ENCODE measurements around the gene TARBP1. TPM values are rescaled to one million over a fixed set of nuclear protein-coding genes. Genes with fewer than 3 reads are reported as not detected.

Gene TARBP1
- polyA plus RNA-seq, 2 donors, result 16.8 to 32.5 TPM

GRCh38 chr1:234427950-234428646 lies 50.9 kb downstream of the TARBP1 start:
- 80 to 87% methylated on average over 8 of the region's 8 CpGs for WGBS, 2 donors
- H3K27ac ChIP-seq (ENCODE audit: low read depth in 2 of 2, low read length in 1 of 2), result no peak overlapping the region
- H3K36me3 ChIP-seq (ENCODE audit: control insufficient read depth in 2 of 2, insufficient read depth in 2 of 2, low read length in 1 of 2), result peaks cover 0 to 12% of the 10 kb centered on the region in 2 donors
- no peaks in the 10 kb centered on the region for H3K9me3 ChIP-seq (ENCODE audit: control insufficient read depth in 2 of 2, insufficient read depth in 1 of 2, low read depth in 1 of 2, low read length in 1 of 2)
- H3K4me1 ChIP-seq (ENCODE audit: control insufficient read depth in 2 of 2, insufficient read depth in 2 of 2, low read length in 1 of 2), result no peaks in the 10 kb centered on the region
- H3K27me3 ChIP-seq (ENCODE audit: control insufficient read depth in 1 of 2, insufficient read depth in 2 of 2, low read length in 2 of 2), result no peaks in the 10 kb centered on the region
- H3K4me3 ChIP-seq (ENCODE audit: low read depth in 1 of 2, low read length in 2 of 2), result no peak overlapping the region

GRCh38 chr1:234413990-234414389 lies 65.0 kb downstream of the TARBP1 start:
- H3K4me1 ChIP-seq (ENCODE audit: control insufficient read depth in 2 of 2, insufficient read depth in 2 of 2, low read length in 1 of 2), result no peaks in the 10 kb centered on the region

GRCh38 chr1:234413485-234413884 lies 65.5 kb downstream of the TARBP1 start:
- H3K27ac ChIP-seq (ENCODE audit: low read depth in 2 of 2, low read length in 1 of 2), result no peak overlapping the region
- no peaks in the 10 kb centered on the region for H3K27me3 ChIP-seq (ENCODE audit: control insufficient read depth in 1 of 2, insufficient read depth in 2 of 2, low read length in 2 of 2)
- H3K4me3 ChIP-seq (ENCODE audit: low read depth in 1 of 2, low read length in 2 of 2), result no peak overlapping the region
- H3K9me3 ChIP-seq (ENCODE audit: control insufficient read depth in 2 of 2, insufficient read depth in 1 of 2, low read depth in 1 of 2, low read length in 1 of 2), result no peaks in the 10 kb centered on the region
- no peaks in the 10 kb centered on the region for H3K4me1 ChIP-seq (ENCODE audit: control insufficient read depth in 2 of 2, insufficient read depth in 2 of 2, low read length in 1 of 2)
- peaks cover 5 to 9% of the 10 kb centered on the region in 2 donors for H3K36me3 ChIP-seq (ENCODE audit: control insufficient read depth in 2 of 2, insufficient read depth in 2 of 2, low read length in 1 of 2)
- 98% methylated on average over 9 of the region's 9 CpGs for WGBS, 2 donors

More at GRCh38 chr1:234413990-234414389, 65.0 kb downstream of the TARBP1 start:
- no peaks in the 10 kb centered on the region for H3K27me3 ChIP-seq (ENCODE audit: control insufficient read depth in 1 of 2, insufficient read depth in 2 of 2, low read length in 2 of 2)
- WGBS, 2 donors, result 76 to 79% methylated on average over 4 of the region's 4 CpGs
- no peak overlapping the region for H3K4me3 ChIP-seq (ENCODE audit: low read depth in 1 of 2, low read length in 2 of 2)
- no peaks in the 10 kb centered on the region for H3K9me3 ChIP-seq (ENCODE audit: control insufficient read depth in 2 of 2, insufficient read depth in 1 of 2, low read depth in 1 of 2, low read length in 1 of 2)
- H3K36me3 ChIP-seq (ENCODE audit: control insufficient read depth in 2 of 2, insufficient read depth in 2 of 2, low read length in 1 of 2), result peaks cover 5 to 9% of the 10 kb centered on the region in 2 donors
- H3K27ac ChIP-seq (ENCODE audit: low read depth in 2 of 2, low read length in 1 of 2), result no peak overlapping the region

GRCh38 chr1:234412830-234413229 lies 66.1 kb downstream of the TARBP1 start:
- 93 to 97% methylated on average over 11 of the region's 11 CpGs for WGBS, 2 donors

GRCh38 chr1:234409328-234409727 lies 69.7 kb downstream of the TARBP1 start:
- WGBS, 2 donors, result 73 to 74% methylated on average over 5 of the region's 5 CpGs
- H3K36me3 ChIP-seq (ENCODE audit: control insufficient read depth in 2 of 2, insufficient read depth in 2 of 2, low read length in 1 of 2), result no peaks in the 10 kb centered on the region

More at GRCh38 chr1:234412830-234413229, 66.1 kb downstream of the TARBP1 start:
- H3K27me3 ChIP-seq (ENCODE audit: control insufficient read depth in 1 of 2, insufficient read depth in 2 of 2, low read length in 2 of 2), result no peaks in the 10 kb centered on the region
- no peak overlapping the region for H3K27ac ChIP-seq (ENCODE audit: low read depth in 2 of 2, low read length in 1 of 2)
- no peaks in the 10 kb centered on the region for H3K9me3 ChIP-seq (ENCODE audit: control insufficient read depth in 2 of 2, insufficient read depth in 1 of 2, low read depth in 1 of 2, low read length in 1 of 2)
- H3K4me3 ChIP-seq (ENCODE audit: low read depth in 1 of 2, low read length in 2 of 2), result no peak overlapping the region
- peaks cover 5 to 9% of the 10 kb centered on the region in 2 donors for H3K36me3 ChIP-seq (ENCODE audit: control insufficient read depth in 2 of 2, insufficient read depth in 2 of 2, low read length in 1 of 2)
- no peaks in the 10 kb centered on the region for H3K4me1 ChIP-seq (ENCODE audit: control insufficient read depth in 2 of 2, insufficient read depth in 2 of 2, low read length in 1 of 2)

GRCh38 chr1:234408757-234409156 lies 70.2 kb downstream of the TARBP1 start:
- Histone ChIP-seq H3K36me3 (ENCODE audit: control insufficient read depth in 2 of 2, insufficient read depth in 2 of 2, low read length in 1 of 2) (no peaks in the 10 kb centered on the region), H3K4me1 (ENCODE audit: control insufficient read depth in 2 of 2, insufficient read depth in 2 of 2, low read length in 1 of 2) (no peaks in the 10 kb centered on the region), H3K9me3 (ENCODE audit: control insufficient read depth in 2 of 2, insufficient read depth in 1 of 2, low read depth in 1 of 2, low read length in 1 of 2) (no peaks in the 10 kb centered on the region), H3K27me3 (ENCODE audit: control insufficient read depth in 1 of 2, insufficient read depth in 2 of 2, low read length in 2 of 2) (no peaks in the 10 kb centered on the region), H3K4me3 (ENCODE audit: low read depth in 1 of 2, low read length in 2 of 2) (no peak overlapping the region), H3K27ac (ENCODE audit: low read depth in 2 of 2, low read length in 1 of 2) (no peak overlapping the region)
- 87 to 92% methylated on average over 9 of the region's 9 CpGs for WGBS, 2 donors

More at GRCh38 chr1:234409328-234409727, 69.7 kb downstream of the TARBP1 start:
- no peaks in the 10 kb centered on the region for H3K27me3 ChIP-seq (ENCODE audit: control insufficient read depth in 1 of 2, insufficient read depth in 2 of 2, low read length in 2 of 2)
- H3K9me3 ChIP-seq (ENCODE audit: control insufficient read depth in 2 of 2, insufficient read depth in 1 of 2, low read depth in 1 of 2, low read length in 1 of 2), result no peaks in the 10 kb centered on the region
- H3K4me1 ChIP-seq (ENCODE audit: control insufficient read depth in 2 of 2, insufficient read depth in 2 of 2, low read length in 1 of 2), result no peaks in the 10 kb centered on the region
- no peak overlapping the region for H3K27ac ChIP-seq (ENCODE audit: low read depth in 2 of 2, low read length in 1 of 2)
- no peak overlapping the region for H3K4me3 ChIP-seq (ENCODE audit: low read depth in 1 of 2, low read length in 2 of 2)

- no peak overlapping the region for H3K4me3 ChIP-seq (ENCODE audit: low read depth in 1 of 2, low read length in 2 of 2)
- 92 to 93% methylated on average over 4 of the region's 4 CpGs for WGBS, 2 donors
- no peaks in the 10 kb centered on the region for H3K4me1 ChIP-seq (ENCODE audit: control insufficient read depth in 2 of 2, insufficient read depth in 2 of 2, low read length in 1 of 2)
- H3K27me3 ChIP-seq (ENCODE audit: control insufficient read depth in 1 of 2, insufficient read depth in 2 of 2, low read length in 2 of 2), result no peaks in the 10 kb centered on the region
- H3K27ac ChIP-seq (ENCODE audit: low read depth in 2 of 2, low read length in 1 of 2), result no peak overlapping the region
- H3K9me3 ChIP-seq (ENCODE audit: control insufficient read depth in 2 of 2, insufficient read depth in 1 of 2, low read depth in 1 of 2, low read length in 1 of 2), result no peaks in the 10 kb centered on the region
- no peaks in the 10 kb centered on the region for H3K36me3 ChIP-seq (ENCODE audit: control insufficient read depth in 2 of 2, insufficient read depth in 2 of 2, low read length in 1 of 2)
Measured at GRCh38 chr1:234406871-234407270, 72.1 kb downstream of the TARBP1 start.

GRCh38 chr1:234405676-234406075 lies 73.3 kb downstream of the TARBP1 start:
- no peak overlapping the region for H3K4me3 ChIP-seq (ENCODE audit: low read depth in 1 of 2, low read length in 2 of 2)
- H3K4me1 ChIP-seq (ENCODE audit: control insufficient read depth in 2 of 2, insufficient read depth in 2 of 2, low read length in 1 of 2), result no peaks in the 10 kb centered on the region
- H3K27ac ChIP-seq (ENCODE audit: low read depth in 2 of 2, low read length in 1 of 2), result no peak overlapping the region
- H3K36me3 ChIP-seq (ENCODE audit: control insufficient read depth in 2 of 2, insufficient read depth in 2 of 2, low read length in 1 of 2), result no peaks in the 10 kb centered on the region
- H3K27me3 ChIP-seq (ENCODE audit: control insufficient read depth in 1 of 2, insufficient read depth in 2 of 2, low read length in 2 of 2), result no peaks in the 10 kb centered on the region
- 75 to 78% methylated on average over 6 of the region's 6 CpGs for WGBS, 2 donors
- H3K9me3 ChIP-seq (ENCODE audit: control insufficient read depth in 2 of 2, insufficient read depth in 1 of 2, low read depth in 1 of 2, low read length in 1 of 2), result no peaks in the 10 kb centered on the region

GRCh38 chr1:234402939-234403338 lies 76.0 kb downstream of the TARBP1 start:
- Histone ChIP-seq H3K9me3 (ENCODE audit: control insufficient read depth in 2 of 2, insufficient read depth in 1 of 2, low read depth in 1 of 2, low read length in 1 of 2) (no peaks in the 10 kb centered on the region), H3K27ac (ENCODE audit: low read depth in 2 of 2, low read length in 1 of 2) (no peak overlapping the region), H3K4me1 (ENCODE audit: control insufficient read depth in 2 of 2, insufficient read depth in 2 of 2, low read length in 1 of 2) (no peaks in the 10 kb centered on the region), H3K36me3 (ENCODE audit: control insufficient read depth in 2 of 2, insufficient read depth in 2 of 2, low read length in 1 of 2) (no peaks in the 10 kb centered on the region), H3K4me3 (ENCODE audit: low read depth in 1 of 2, low read length in 2 of 2) (no peak overlapping the region), H3K27me3 (ENCODE audit: control insufficient read depth in 1 of 2, insufficient read depth in 2 of 2, low read length in 2 of 2) (no peaks in the 10 kb centered on the region)
- WGBS, 2 donors, result 84 to 85% methylated on average over 3 of the region's 3 CpGs

- Histone ChIP-seq H3K9me3 (ENCODE audit: control insufficient read depth in 2 of 2, insufficient read depth in 1 of 2, low read depth in 1 of 2, low read length in 1 of 2) (no peaks in the 10 kb centered on the region), H3K27ac (ENCODE audit: low read depth in 2 of 2, low read length in 1 of 2) (no peak overlapping the region)
- 96% methylated on average over 3 of the region's 3 CpGs for WGBS, 2 donors
Measured at GRCh38 chr1:234401658-234402057, 77.3 kb downstream of the TARBP1 start.

More at GRCh38 chr1:234401658-234402057, 77.3 kb downstream of the TARBP1 start:
- Histone ChIP-seq H3K4me3 (ENCODE audit: low read depth in 1 of 2, low read length in 2 of 2) (no peak overlapping the region), H3K4me1 (ENCODE audit: control insufficient read depth in 2 of 2, insufficient read depth in 2 of 2, low read length in 1 of 2) (no peaks in the 10 kb centered on the region), H3K36me3 (ENCODE audit: control insufficient read depth in 2 of 2, insufficient read depth in 2 of 2, low read length in 1 of 2) (peaks cover 0 to 2% of the 10 kb centered on the region in 2 donors), H3K27me3 (ENCODE audit: control insufficient read depth in 1 of 2, insufficient read depth in 2 of 2, low read length in 2 of 2) (no peaks in the 10 kb centered on the region)
